GM23338 (cell line): ENCODE results near the gene OSCAR. TPM values are rescaled to one million over a fixed set of nuclear protein-coding genes. Genes with fewer than 3 reads are reported as not detected.

Experiments
- ATAC-seq: fragments of 200-7000 bp; cut with Tn5 transposase; 3 replicates; pipeline ENCODE4 v1.9.1; 2020
- DNase-seq: peaks from one replicate; pipeline ENCODE4 v3.0.0-alpha.2; 2015; ENCODE audit warnings: low spot score
- H2AFZ ChIP-seq: fragments of 200-600 bp; sonication (generic); 2 replicates; pipeline ENCODE4 v1.8.0; 2016; ENCODE audit warnings: antibody characterized with exemption, mild to moderate bottlenecking, moderate library complexity
- H3F3A ChIP-seq: fragments of 200-600 bp; sonication (generic); replicated peaks from 2 replicates; pipeline ENCODE4 v1.8.0; 2017; ENCODE audit warnings: antibody characterized with exemption, mixed run types, low read depth
- H3K27ac ChIP-seq: fragments of 200-600 bp; sonication (generic); 2 replicates; pipeline ENCODE4 v1.6.1; 2016; ENCODE audit warnings: low read depth
- H3K27me3 ChIP-seq: fragments of 200-600 bp; sonication (generic); 2 replicates; pipeline ENCODE4 v1.8.0; 2016; ENCODE audit warnings: mild to moderate bottlenecking, mixed run types, moderate library complexity; ENCODE audit not compliant: insufficient read depth
- H3K36me3 ChIP-seq: fragments of 200-600 bp; sonication (generic); 2 replicates; pipeline ENCODE4 v1.8.0; 2016; ENCODE audit warnings: mild to moderate bottlenecking; ENCODE audit not compliant: insufficient read depth
- H3K4me1 ChIP-seq: fragments of 200-600 bp; sonication (generic); 2 replicates; pipeline ENCODE4 v1.8.0; 2016; ENCODE audit warnings: mild to moderate bottlenecking, moderate library complexity; ENCODE audit not compliant: insufficient read depth
- H3K4me2 ChIP-seq: fragments of 200-600 bp; sonication (generic); 2 replicates; pipeline ENCODE4 v1.7.1; 2017; ENCODE audit warnings: mixed run types
- H3K4me3 ChIP-seq: fragments of 200-600 bp; sonication (generic); 2 replicates; pipeline ENCODE4 v1.6.1; 2016; ENCODE audit warnings: mixed run types
- H3K79me2 ChIP-seq: fragments of 200-600 bp; sonication (generic); replicated peaks from 2 replicates; pipeline ENCODE4 v1.8.0; 2017; ENCODE audit warnings: mild to moderate bottlenecking; ENCODE audit not compliant: insufficient read depth
- H3K9me2 ChIP-seq: fragments of 200-600 bp; sonication (generic); 2 replicates; pipeline ENCODE4 v1.8.0; 2017; ENCODE audit not compliant: insufficient read depth
- H4K20me1 ChIP-seq: fragments of 200-600 bp; sonication (generic); replicated peaks from 2 replicates; pipeline ENCODE4 v1.8.0; 2017; ENCODE audit warnings: mild to moderate bottlenecking; ENCODE audit not compliant: insufficient read depth
- H3K27ac Mint-ChIP-seq: 2 replicates; pipeline ENCODE4 v1.8.0; 2020; ENCODE audit warnings: inconsistent platforms, mild to moderate bottlenecking, moderate library complexity, mixed read lengths
- H3K27me3 Mint-ChIP-seq: 3 replicates; pipeline ENCODE4 v1.8.0; 2022; ENCODE audit warnings: low read depth, mild to moderate bottlenecking, moderate library complexity, mixed read lengths, inconsistent platforms; ENCODE audit not compliant: insufficient read depth, poor library complexity
- H3K36me3 Mint-ChIP-seq: 3 replicates; pipeline ENCODE4 v1.8.0; 2021; ENCODE audit warnings: low read depth, mild to moderate bottlenecking, inconsistent platforms, moderate library complexity, mixed read lengths
- H3K4me1 Mint-ChIP-seq: 3 replicates; pipeline ENCODE4 v1.8.0; 2020; ENCODE audit warnings: mild to moderate bottlenecking, inconsistent platforms, mixed read lengths
- H3K4me3 Mint-ChIP-seq: 3 replicates; pipeline ENCODE4 v1.8.0; 2021; ENCODE audit warnings: moderate library complexity, mild to moderate bottlenecking, inconsistent platforms, mixed read lengths
- H3K9me3 Mint-ChIP-seq: 3 replicates; pipeline ENCODE4 v1.8.0; 2020; ENCODE audit warnings: moderate library complexity, mild to moderate bottlenecking, inconsistent platforms, mixed read lengths
- CREB1 ChIP-seq: fragments of 250-450 bp; sonication (Bioruptor Pico); IDR thresholded peaks from 2 replicates; pipeline ENCODE4 v1.5.0; 2020; ENCODE audit warnings: low read depth, mild to moderate bottlenecking, moderate library complexity
- EZH2 ChIP-seq: fragments of 200-600 bp; sonication (generic); IDR thresholded peaks from one replicate; pipeline ENCODE4 v1.8.0; 2017; ENCODE audit warnings: antibody characterized with exemption, mild to moderate bottlenecking, low read depth; ENCODE audit not compliant: unreplicated experiment
- EZH2phosphoT487 ChIP-seq: fragments of 200-600 bp; sonication (generic); IDR thresholded peaks from one replicate; pipeline ENCODE4 v1.8.1; 2018; ENCODE audit warnings: antibody characterized with exemption; ENCODE audit not compliant: unreplicated experiment
- JUNB ChIP-seq: IDR thresholded peaks from one replicate; pipeline ENCODE4 v1.6.1; 2016; ENCODE audit warnings: antibody characterized with exemption; ENCODE audit not compliant: unreplicated experiment
- NANOG ChIP-seq: IDR thresholded peaks from 2 replicates; pipeline ENCODE4 v1.6.1; 2016; ENCODE audit warnings: antibody characterized with exemption, borderline replicate concordance
- POLR2AphosphoS5 ChIP-seq: IDR thresholded peaks from 2 replicates; pipeline ENCODE4 v1.6.1; 2016; ENCODE audit warnings: antibody characterized with exemption, low read depth
- REST ChIP-seq: IDR thresholded peaks from one replicate; pipeline ENCODE4 v1.6.1; 2018; ENCODE audit warnings: antibody characterized with exemption; ENCODE audit not compliant: unreplicated experiment
- STAT1 ChIP-seq: IDR thresholded peaks from one replicate; pipeline ENCODE4 v1.6.1; 2016; ENCODE audit warnings: antibody characterized with exemption; ENCODE audit not compliant: unreplicated experiment
- ZNF114 ChIP-seq: fragments of 250-450 bp; sonication (Bioruptor Pico); IDR thresholded peaks from 2 replicates; pipeline ENCODE4 v1.5.0; 2020; ENCODE audit warnings: mild to moderate bottlenecking, moderate library complexity
- ZNF331 ChIP-seq: fragments of 250-450 bp; sonication (Bioruptor Pico); IDR thresholded peaks from 2 replicates; pipeline ENCODE4 v1.5.0; 2020; ENCODE audit warnings: low read depth, mild to moderate bottlenecking, moderate library complexity
- ZNF462 ChIP-seq: fragments of 250-450 bp; sonication (Bioruptor Pico); IDR thresholded peaks from 2 replicates; pipeline ENCODE4 v1.5.0; 2020; ENCODE audit warnings: mild to moderate bottlenecking, moderate library complexity
- polyA plus RNA-seq: library from polyadenylated mRNA; unstranded; fragments of >200 nt; fragmentation: Nextera tagmentation; extraction: Ambion mirVana; gene quantifications from 2 replicates; pipeline ENCODE4 v1.2.1, GENCODE V29; 2016
- total RNA-seq: library from RNA; depleted of rRNA; stranded (reverse); fragments of >200 nt; shearing (Covaris generic); gene quantifications from 2 replicates; pipeline ENCODE4 v1.2.3, GENCODE V29; 2014
- TF ChIP-seq, protein P1 (sequence below), 2 experiments: fragments of 200-600 bp in 1 of 2; sonication (generic) in 1 of 2; conservative IDR thresholded peaks; 2 replicates each; pipeline versions ENCODE4 v1.5.1 to v1.6.1; 2016 to 2017; ENCODE audit warnings: antibody characterized with exemption in 2 of 2, low read depth in 2 of 2, mild to moderate bottlenecking in 2 of 2, moderate library complexity in 1 of 2
- TF ChIP-seq, protein P2 (sequence below): IDR thresholded peaks from 2 replicates; pipeline ENCODE4 v1.6.1; 2016; ENCODE audit warnings: antibody characterized with exemption

Gene OSCAR
- total and polyA plus RNA-seq, 2 experiments from 2014 or later = 0.31 to 1.6 TPM

GRCh38 chr19:54136086-54136863 is 35.7 kb upstream of the OSCAR start:
- peaks cover 30% of the 10 kb centered on the region for H3K36me3 Mint-ChIP-seq

More at GRCh38 chr19:54136086-54136863, 35.7 kb upstream of the OSCAR start:
- peaks cover 7% of the 10 kb centered on the region for H3K9me3 Mint-ChIP-seq
- H3K4me1 ChIP-seq = peaks cover 7% of the 10 kb centered on the region
- no peaks in the 10 kb centered on the region for H3K9me2 ChIP-seq
- DNase-seq (peak; percentile 61), ATAC-seq (peak; percentile 0; the same call in 1 of the 3 replicates)
- H3K27me3 ChIP-seq = no peaks in the 10 kb centered on the region
- H4K20me1 ChIP-seq = peaks cover 27% of the 10 kb centered on the region
- no peak for TF ChIP-seq EZH2phosphoT487
- TF ChIP-seq, protein P1, sequence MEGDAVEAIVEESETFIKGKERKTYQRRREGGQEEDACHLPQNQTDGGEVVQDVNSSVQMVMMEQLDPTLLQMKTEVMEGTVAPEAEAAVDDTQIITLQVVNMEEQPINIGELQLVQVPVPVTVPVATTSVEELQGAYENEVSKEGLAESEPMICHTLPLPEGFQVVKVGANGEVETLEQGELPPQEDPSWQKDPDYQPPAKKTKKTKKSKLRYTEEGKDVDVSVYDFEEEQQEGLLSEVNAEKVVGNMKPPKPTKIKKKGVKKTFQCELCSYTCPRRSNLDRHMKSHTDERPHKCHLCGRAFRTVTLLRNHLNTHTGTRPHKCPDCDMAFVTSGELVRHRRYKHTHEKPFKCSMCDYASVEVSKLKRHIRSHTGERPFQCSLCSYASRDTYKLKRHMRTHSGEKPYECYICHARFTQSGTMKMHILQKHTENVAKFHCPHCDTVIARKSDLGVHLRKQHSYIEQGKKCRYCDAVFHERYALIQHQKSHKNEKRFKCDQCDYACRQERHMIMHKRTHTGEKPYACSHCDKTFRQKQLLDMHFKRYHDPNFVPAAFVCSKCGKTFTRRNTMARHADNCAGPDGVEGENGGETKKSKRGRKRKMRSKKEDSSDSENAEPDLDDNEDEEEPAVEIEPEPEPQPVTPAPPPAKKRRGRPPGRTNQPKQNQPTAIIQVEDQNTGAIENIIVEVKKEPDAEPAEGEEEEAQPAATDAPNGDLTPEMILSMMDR (conservative IDR thresholded peaks at IDR 0.05; ENCODE audit: low read depth in 2 of 2) = no peak
- no peak for TF ChIP-seq ZNF114 (CRISPR knock-in tag)
- TF ChIP-seq CREB1 (CRISPR knock-in tag) = no peak
- TF ChIP-seq, protein P2, sequence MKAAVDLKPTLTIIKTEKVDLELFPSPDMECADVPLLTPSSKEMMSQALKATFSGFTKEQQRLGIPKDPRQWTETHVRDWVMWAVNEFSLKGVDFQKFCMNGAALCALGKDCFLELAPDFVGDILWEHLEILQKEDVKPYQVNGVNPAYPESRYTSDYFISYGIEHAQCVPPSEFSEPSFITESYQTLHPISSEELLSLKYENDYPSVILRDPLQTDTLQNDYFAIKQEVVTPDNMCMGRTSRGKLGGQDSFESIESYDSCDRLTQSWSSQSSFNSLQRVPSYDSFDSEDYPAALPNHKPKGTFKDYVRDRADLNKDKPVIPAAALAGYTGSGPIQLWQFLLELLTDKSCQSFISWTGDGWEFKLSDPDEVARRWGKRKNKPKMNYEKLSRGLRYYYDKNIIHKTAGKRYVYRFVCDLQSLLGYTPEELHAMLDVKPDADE = no peak
- no peak for TF ChIP-seq ZNF462 (CRISPR knock-in tag)
- no peak for TF ChIP-seq POLR2AphosphoS5
- TF ChIP-seq EZH2 = no peak
- TF ChIP-seq NANOG = no peak
- TF ChIP-seq JUNB = no peak
- no peak for TF ChIP-seq ZNF331 (CRISPR knock-in tag)
- no peak for TF ChIP-seq STAT1
- no peak for TF ChIP-seq REST
- peaks cover 33% of the 10 kb centered on the region for H3K79me2 ChIP-seq
- H3K27ac ChIP-seq = peak overlapping the region; percentile 29
- H3F3A ChIP-seq = peaks cover 13% of the 10 kb centered on the region
- peak overlapping the region; percentile 93 for H3K4me2 ChIP-seq
- H3K4me3 ChIP-seq = peak overlapping the region; percentile 79
- peak overlapping the region; percentile 0; the same call in 1 of the 2 replicates for H2AFZ ChIP-seq
- H3K36me3 ChIP-seq = no peaks in the 10 kb centered on the region
- peak overlapping the region; percentile 93 for H3K27ac Mint-ChIP-seq
- H3K4me1 Mint-ChIP-seq = peaks cover 33% of the 10 kb centered on the region
- H3K27me3 Mint-ChIP-seq = peaks cover 20% of the 10 kb centered on the region
- peak overlapping the region; percentile 86 for H3K4me3 Mint-ChIP-seq
